Keratinocyte (primary cell): ENCODE results near the gene ZNF497.

Experiments used
- EZH2 ChIP-seq: IDR thresholded peaks from one replicate; pipeline ENCODE4 v1.6.1; 2012; ENCODE audit warnings: inconsistent platforms, mild to moderate bottlenecking, low read length, moderate library complexity
- TF ChIP-seq, protein P1 (sequence below), 3 experiments: IDR thresholded peaks in 1 of 3; conservative IDR thresholded peaks in 1 of 3; optimal IDR thresholded peaks in 1 of 3; 2 replicates in 2 of 3; 3 replicates in 1 of 3; pipeline versions ENCODE3 to v1.5.1; 2011; ENCODE audit warnings: low read length in 3 of 3, mild to moderate bottlenecking in 3 of 3, moderate library complexity in 2 of 3, control low read depth in 1 of 3, inconsistent platforms in 1 of 3; ENCODE audit not compliant: insufficient read depth in 2 of 3; ENCODE audit errors: extremely low read depth in 1 of 3

DNA sequence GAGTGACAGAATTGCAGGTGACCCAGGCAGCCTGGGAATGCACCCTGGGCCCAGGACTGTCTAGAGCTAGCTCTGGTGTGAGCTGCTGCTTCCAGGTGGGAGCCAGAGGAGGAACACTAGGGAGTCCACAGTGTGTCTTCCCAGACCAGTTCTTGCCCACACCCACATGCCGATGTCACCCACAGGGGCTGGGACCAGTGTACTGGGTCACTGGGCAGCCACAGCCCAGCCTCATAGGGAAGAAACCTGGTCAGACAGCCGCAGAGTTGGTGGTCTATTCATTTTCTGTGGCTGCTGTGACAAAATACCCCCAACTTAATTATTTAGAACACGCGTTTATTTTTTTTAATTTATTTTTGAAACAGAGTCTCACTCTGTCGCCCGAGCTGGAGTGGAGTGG lies 36.0 kb upstream of the ZNF497 start:
- TF ChIP-seq, protein P1, sequence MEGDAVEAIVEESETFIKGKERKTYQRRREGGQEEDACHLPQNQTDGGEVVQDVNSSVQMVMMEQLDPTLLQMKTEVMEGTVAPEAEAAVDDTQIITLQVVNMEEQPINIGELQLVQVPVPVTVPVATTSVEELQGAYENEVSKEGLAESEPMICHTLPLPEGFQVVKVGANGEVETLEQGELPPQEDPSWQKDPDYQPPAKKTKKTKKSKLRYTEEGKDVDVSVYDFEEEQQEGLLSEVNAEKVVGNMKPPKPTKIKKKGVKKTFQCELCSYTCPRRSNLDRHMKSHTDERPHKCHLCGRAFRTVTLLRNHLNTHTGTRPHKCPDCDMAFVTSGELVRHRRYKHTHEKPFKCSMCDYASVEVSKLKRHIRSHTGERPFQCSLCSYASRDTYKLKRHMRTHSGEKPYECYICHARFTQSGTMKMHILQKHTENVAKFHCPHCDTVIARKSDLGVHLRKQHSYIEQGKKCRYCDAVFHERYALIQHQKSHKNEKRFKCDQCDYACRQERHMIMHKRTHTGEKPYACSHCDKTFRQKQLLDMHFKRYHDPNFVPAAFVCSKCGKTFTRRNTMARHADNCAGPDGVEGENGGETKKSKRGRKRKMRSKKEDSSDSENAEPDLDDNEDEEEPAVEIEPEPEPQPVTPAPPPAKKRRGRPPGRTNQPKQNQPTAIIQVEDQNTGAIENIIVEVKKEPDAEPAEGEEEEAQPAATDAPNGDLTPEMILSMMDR (optimal IDR thresholded peaks at IDR 0.05 in 1 of 3, IDR thresholded peaks at IDR 0.05 in 1 of 3, conservative IDR thresholded peaks at IDR 0.05 in 1 of 3; ENCODE audit: extremely low read depth in 1 of 3, insufficient read depth in 2 of 3, low read length in 3 of 3) = no peak
- TF ChIP-seq EZH2 = no peak
